K562 (cell line): ENCODE measurements around the gene SCYGR8. TPM values are rescaled to one million over a fixed set of nuclear protein-coding genes. Genes with fewer than 3 reads are reported as not detected.

Experiments used
- ATAC-seq: fragments of 200-7000 bp; cut with Tn5 transposase; 3 replicates; pipeline ENCODE4 v1.9.1; 2020; ENCODE audit warnings: moderate library complexity
- BruUV-seq: library from RNA; stranded (reverse); fragments of 400-500 nt; replicated peaks from 2 replicates; lab custom pipeline; 2021; lab: Mats Ljungman, UMichigan
- CTCF ChIA-PET: fragments of 300-600 bp; formaldehyde crosslinking; extraction: SDS; loops from one replicate; lab custom pipeline; 2021; ENCODE audit warnings: low intra/inter-chr PET ratio; lab: Yijun Ruan, JAX
- POLR2A ChIA-PET: fragments of 300-600, 350-650 bp; sonication (Branson Sonifier 250); formaldehyde crosslinking; extraction: SDS; loops from one replicate; lab custom pipeline; 2021; ENCODE audit warnings: antibody characterized with exemption, inconsistent platforms; lab: Yijun Ruan, JAX
- DNase-seq, 4 experiments: peaks; one replicate each; pipeline versions ENCODE4 v3.0.0 to v3.0.0-alpha.2; 2011 to 2018; ENCODE audit warnings: low spot score in 3 of 4, mixed read lengths in 3 of 4; ENCODE audit errors: extremely low read depth in 1 of 4
- FAIRE-seq: peaks from 2 replicates; lab custom pipeline; 2011; peaks lifted over from hg19 to GRCh38; lab: Jason Lieb, UNC
- H2AFZ ChIP-seq: 2 replicates; pipeline ENCODE4 v1.6.0; 2011; ENCODE audit warnings: low read depth, low read length, control low read depth, inconsistent platforms
- H3K27ac ChIP-seq: fragments of 200-600 bp; 3 replicates; pipeline ENCODE4 v1.8.0; 2011; ENCODE audit warnings: low read depth, mild to moderate bottlenecking, control low read depth, inconsistent platforms, low read length, moderate library complexity, mixed read lengths; ENCODE audit errors: extremely low read depth
- H3K27me3 ChIP-seq, 2 experiments: fragments of 300-600 bp in 1 of 2; 2 replicates in 1 of 2; 3 replicates in 1 of 2; pipeline versions ENCODE4 v1.6.0 to v1.8.0; 2011; ENCODE audit warnings: inconsistent platforms in 2 of 2, low read length in 2 of 2, mild to moderate bottlenecking in 1 of 2, mixed read lengths in 1 of 2, moderate library complexity in 1 of 2; ENCODE audit not compliant: control insufficient read depth in 2 of 2, insufficient read depth in 2 of 2
- H3K36me3 ChIP-seq: fragments of 300-600 bp; 3 replicates; pipeline ENCODE4 v1.8.0; 2011; ENCODE audit warnings: mild to moderate bottlenecking, low read length, inconsistent platforms; ENCODE audit not compliant: control insufficient read depth, insufficient read depth
- H3K4me1 ChIP-seq, 2 experiments: fragments of 200-600 bp in 1 of 2; replicated peaks in 1 of 2; 2 replicates in 1 of 2; 3 replicates in 1 of 2; pipeline versions ENCODE4 v1.5.1 to v1.8.0; 2011; ENCODE audit warnings: inconsistent platforms in 2 of 2, low read length in 2 of 2, mild to moderate bottlenecking in 1 of 2, mixed read lengths in 1 of 2, moderate library complexity in 1 of 2; ENCODE audit not compliant: control insufficient read depth in 2 of 2, insufficient read depth in 2 of 2
- H3K4me2 ChIP-seq: 2 replicates; pipeline ENCODE4 v1.6.1; 2011; ENCODE audit warnings: low read length, control low read depth, inconsistent platforms, mixed read lengths; ENCODE audit not compliant: insufficient read depth
- H3K4me3 ChIP-seq: fragments of 200-600 bp; sonication (generic), shearing (Covaris generic); 2 replicates; pipeline ENCODE4 v1.5.1; 2016; ENCODE audit warnings: control low read depth, inconsistent platforms
- H3K79me2 ChIP-seq: fragments of 200-600 bp; 3 replicates; pipeline ENCODE4 v1.8.0; 2011; ENCODE audit warnings: low read length, inconsistent platforms; ENCODE audit not compliant: control insufficient read depth, insufficient read depth
- H3K9ac ChIP-seq, 2 experiments: 2 replicates each; pipeline versions ENCODE4 v1.6.0 to v1.6.1; 2011; ENCODE audit warnings: low read depth in 2 of 2, low read length in 2 of 2, control low read depth in 1 of 2, inconsistent platforms in 1 of 2, mild to moderate bottlenecking in 1 of 2, mixed read lengths in 1 of 2; ENCODE audit not compliant: insufficient read depth in 1 of 2
- H3K9me1 ChIP-seq: one replicate; pipeline ENCODE4 v1.6.0; 2011; ENCODE audit warnings: inconsistent platforms, mild to moderate bottlenecking, low read length, moderate library complexity; ENCODE audit not compliant: control insufficient read depth, insufficient read depth
- H3K9me3 ChIP-seq: replicated peaks from 2 replicates; pipeline ENCODE4 v1.5.1; 2011; ENCODE audit warnings: low read depth, low read length, inconsistent platforms; ENCODE audit not compliant: control insufficient read depth, insufficient read depth
- H4K20me1 ChIP-seq: replicated peaks from 2 replicates; pipeline ENCODE4 v1.6.1; 2011; ENCODE audit warnings: low read length, inconsistent platforms, mixed read lengths; ENCODE audit not compliant: control insufficient read depth, insufficient read depth
- CEBPB ChIP-seq: fragments of 450-650 bp; IDR thresholded peaks from 2 replicates; pipeline ENCODE4 v1.6.1; 2016; ENCODE audit warnings: missing genetic modification characterization, missing compliant biosample characterization
- EP300 ChIP-seq: IDR thresholded peaks from 2 replicates; pipeline ENCODE4 v1.6.1; 2012; ENCODE audit warnings: low read length, improper control_type of control experiment
- FOXP4 ChIP-seq: sonication (generic); formaldehyde crosslinking; IDR thresholded peaks from 2 replicates; pipeline ENCODE4 v1.8.0; 2022; ENCODE audit warnings: mild to moderate bottlenecking, missing genetic modification reagents, borderline replicate concordance
- ID3 ChIP-seq, 2 experiments: fragments of 250-450 bp in 1 of 2; fragments of 450-650 bp in 1 of 2; sonication (Bioruptor Pico) in 1 of 2; IDR thresholded peaks; 2 replicates each; pipeline versions ENCODE4 v1.6.1 to v1.8.0; 2016 to 2021; ENCODE audit warnings: mild to moderate bottlenecking in 2 of 2, moderate library complexity in 2 of 2, missing compliant biosample characterization in 1 of 2, missing genetic modification characterization in 1 of 2
- MBD2 ChIP-seq: sonication (generic); IDR thresholded peaks from 2 replicates; pipeline ENCODE4 v1.6.1; 2016; ENCODE audit warnings: low read depth, borderline replicate concordance
- MECOM ChIP-seq: fragments of 250-450 bp; sonication (Bioruptor Pico); IDR thresholded peaks from 2 replicates; pipeline ENCODE4 v1.8.0; 2022; ENCODE audit warnings: inconsistent platforms
- PHF8 ChIP-seq: fragments of 200-600 bp; sonication (generic); IDR thresholded peaks from 2 replicates; pipeline ENCODE4 v1.6.1; 2012; ENCODE audit warnings: mixed run types, mild to moderate bottlenecking, inconsistent platforms, low read length, moderate library complexity, borderline replicate concordance
- PREB ChIP-seq: sonication (generic); formaldehyde crosslinking; IDR thresholded peaks from 2 replicates; pipeline ENCODE4 v1.8.1; 2023; ENCODE audit warnings: mild to moderate bottlenecking, missing genetic modification reagents
- RCOR1 ChIP-seq, 2 experiments: IDR thresholded peaks; 2 replicates each; pipeline ENCODE4 v1.6.1; 2012; ENCODE audit warnings: low read depth in 2 of 2, low read length in 2 of 2, borderline replicate concordance in 1 of 2, improper control_type of control experiment in 1 of 2
- RHOXF2B ChIP-seq: fragments of 250-450 bp; sonication (Bioruptor Pico); conservative IDR thresholded peaks from 2 replicates; pipeline ENCODE4 v1.5.1; 2021
- ZNF589 ChIP-seq: fragments of 200-800 bp; sonication (Bioruptor generic); IDR thresholded peaks from 2 replicates; pipeline ENCODE4 v1.6.1; 2016; ENCODE audit warnings: low read depth, missing genetic modification characterization, missing compliant biosample characterization
- ZNF699 ChIP-seq: fragments of 250-450 bp; sonication (Bioruptor Pico); IDR thresholded peaks from 2 replicates; pipeline ENCODE4 v1.8.0; 2021; ENCODE audit warnings: mild to moderate bottlenecking, moderate library complexity; ENCODE audit not compliant: insufficient replicate concordance
- WGBS: fragments of 100-300 bp; shearing (Covaris generic); methylation state at CpG from one replicate; pipeline ENCODE4 v1.1.6; 2016; ENCODE audit warnings: low coverage, mixed read lengths; ENCODE audit not compliant: insufficient coverage; ENCODE audit errors: missing lambda C conversion rate; 5-methylcytosine and 5-hydroxymethylcytosine counted together
- in situ Hi-C: fragments of 300-500 bp; cut with MboI; formaldehyde crosslinking; loops from 4 replicates; pipeline ENCODE4 v1.15.0; 2018; ENCODE audit warnings: inconsistent platforms, mixed read lengths
- intact Hi-C: fragments of 100-400 bp; cut with micrococcal nuclease; formaldehyde crosslinking; loops from 2 replicates; pipeline ENCODE4 v1.14.2; 2022
- polyA plus RNA-seq, 8 experiments: library from polyadenylated mRNA; depleted of rRNA in 4 of 8; stranded (reverse) in 5 of 8; unstranded in 3 of 8; fragments of >200 nt; fragmentation: Nextera tagmentation in 2 of 8; fragmentation: Illumina TruSeq in 1 of 8; extraction: Ambion mirVana in 2 of 8; extraction: Trizol in 1 of 8; gene quantifications; 2 replicates each; pipeline versions ENCODE4 v1.2.1 to v1.2.3, GENCODE V29; 2011 to 2014; ENCODE audit warnings: inconsistent platforms in 1 of 8, missing spikeins in 1 of 8
- total RNA-seq, 7 experiments: library from RNA; depleted of rRNA in 6 of 7; stranded (reverse); fragments of >200 nt in 6 of 7; fragmentation: Illumina TruSeq in 2 of 7; extraction: Trizol in 2 of 7; gene quantifications; 2 replicates each; pipeline versions ENCODE4 v1.2.1 to v1.2.3, GENCODE V29; 2011 to 2021; ENCODE audit warnings: low replicate concordance in 1 of 7
- TF ChIP-seq, protein P1 (sequence below): fragments of 450-650 bp; IDR thresholded peaks from 2 replicates; pipeline ENCODE4 v1.6.1; 2017; ENCODE audit warnings: antibody characterized with exemption

Gene SCYGR8
- total and polyA plus RNA-seq, 9 of the 15 experiments (the other 6 are each of a cell fraction or from before 2014, with no cell fraction given) = not detected

DNA sequence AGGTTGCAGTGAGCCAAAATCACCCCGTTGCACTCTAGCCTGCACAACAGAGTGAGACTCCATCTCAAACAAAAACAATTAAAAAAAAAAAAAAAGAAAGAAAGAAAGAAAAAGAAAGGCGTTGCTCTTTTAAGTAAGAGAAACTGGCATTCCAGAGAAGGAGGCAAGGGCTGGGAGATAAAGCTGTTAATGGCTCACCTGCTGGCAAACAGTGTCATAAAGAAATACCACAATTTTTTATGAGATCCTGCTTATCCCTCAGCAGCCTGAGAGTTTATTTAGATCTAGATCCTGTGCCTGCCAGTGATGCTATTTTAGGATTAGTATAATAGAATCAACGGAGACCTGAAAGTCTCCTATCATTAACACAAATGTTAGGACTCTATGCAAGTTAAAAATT lies 44.1 kb upstream of the SCYGR8 start:
- WGBS = 0% methylated on average over 2 of the region's 3 CpGs
- ChIA-PET POLR2A (no interaction called here), CTCF (no interaction called here)
- no peak overlapping the region for H3K4me2 ChIP-seq
- H4K20me1 ChIP-seq = no peaks in the 10 kb centered on the region
- TF ChIP-seq ID3 (CRISPR knock-in tag; IDR thresholded peaks at IDR 0.05) = no peak
- no peak for TF ChIP-seq ID3 (tag; IDR thresholded peaks at IDR 0.05)
- TF ChIP-seq, protein P1, sequence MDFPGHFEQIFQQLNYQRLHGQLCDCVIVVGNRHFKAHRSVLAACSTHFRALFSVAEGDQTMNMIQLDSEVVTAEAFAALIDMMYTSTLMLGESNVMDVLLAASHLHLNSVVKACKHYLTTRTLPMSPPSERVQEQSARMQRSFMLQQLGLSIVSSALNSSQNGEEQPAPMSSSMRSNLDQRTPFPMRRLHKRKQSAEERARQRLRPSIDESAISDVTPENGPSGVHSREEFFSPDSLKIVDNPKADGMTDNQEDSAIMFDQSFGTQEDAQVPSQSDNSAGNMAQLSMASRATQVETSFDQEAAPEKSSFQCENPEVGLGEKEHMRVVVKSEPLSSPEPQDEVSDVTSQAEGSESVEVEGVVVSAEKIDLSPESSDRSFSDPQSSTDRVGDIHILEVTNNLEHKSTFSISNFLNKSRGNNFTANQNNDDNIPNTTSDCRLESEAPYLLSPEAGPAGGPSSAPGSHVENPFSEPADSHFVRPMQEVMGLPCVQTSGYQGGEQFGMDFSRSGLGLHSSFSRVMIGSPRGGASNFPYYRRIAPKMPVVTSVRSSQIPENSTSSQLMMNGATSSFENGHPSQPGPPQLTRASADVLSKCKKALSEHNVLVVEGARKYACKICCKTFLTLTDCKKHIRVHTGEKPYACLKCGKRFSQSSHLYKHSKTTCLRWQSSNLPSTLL = no peak
- TF ChIP-seq EP300 = no peak
- no peak for TF ChIP-seq FOXP4
- TF ChIP-seq MBD2 = no peak
- TF ChIP-seq PREB (CRISPR knock-in tag) = no peak
- no peak for TF ChIP-seq ZNF589 (CRISPR knock-in tag)
- no peak for TF ChIP-seq CEBPB (tag)
- no peak for TF ChIP-seq RHOXF2B (CRISPR knock-in tag)
- TF ChIP-seq RCOR1 (IDR thresholded peaks at IDR 0.05; ENCODE audit: borderline replicate concordance in 1 of 2, low read depth in 2 of 2, low read length in 2 of 2) = no peak
- no peak for TF ChIP-seq MECOM (CRISPR knock-in tag)
- TF ChIP-seq ZNF699 (CRISPR knock-in tag) = no peak
- no peak for TF ChIP-seq PHF8
- no TSS peak for BruUV-seq
- no peak for ATAC-seq
- in situ Hi-C loops = no loop called here
- H3K27me3 ChIP-seq = peaks cover 4 to 8% of the 10 kb centered on the region in 2 experiments; a peak in 2 of 5 replicates
- no peak overlapping the region for H3K27ac ChIP-seq
- no peaks in the 10 kb centered on the region for H3K79me2 ChIP-seq
- no peak for FAIRE-seq
- H3K4me3 ChIP-seq = no peak overlapping the region
- intact Hi-C loops = no loop called here
- H3K4me1 ChIP-seq = no peaks in the 10 kb centered on the region
- H3K9ac ChIP-seq = no peak overlapping the region
- H3K9me1 ChIP-seq = no peaks in the 10 kb centered on the region
- H2AFZ ChIP-seq = no peak overlapping the region
- H3K36me3 ChIP-seq = no peaks in the 10 kb centered on the region
- H3K9me3 ChIP-seq = no peaks in the 10 kb centered on the region
- DNase-seq = no peak
